Skeletal muscle tissue (tissue), 4 donors: ENCODE data around the gene SMS. TPM values are rescaled to one million over a fixed set of nuclear protein-coding genes. Genes with fewer than 3 reads are reported as not detected.

Experiments used
- H3K27ac ChIP-seq: one replicate; pipeline ENCODE4 v1.7.0; 2013; ENCODE audit warnings: mild to moderate bottlenecking, low read depth, low read length, inconsistent platforms
- H3K27me3 ChIP-seq, 3 donors: one replicate each; pipeline ENCODE4 v1.7.0; 2013; ENCODE audit warnings: low read length in 3 of 3; ENCODE audit not compliant: control insufficient read depth in 3 of 3, insufficient read depth in 3 of 3
- H3K36me3 ChIP-seq, 3 donors: one replicate each; pipeline ENCODE4 v1.7.0; 2013; ENCODE audit warnings: low read length in 3 of 3; ENCODE audit not compliant: control insufficient read depth in 3 of 3, insufficient read depth in 3 of 3
- H3K4me1 ChIP-seq, 3 donors: one replicate each; pipeline ENCODE4 v1.7.0; 2013; ENCODE audit warnings: low read length in 3 of 3, mild to moderate bottlenecking in 3 of 3; ENCODE audit not compliant: control insufficient read depth in 3 of 3, insufficient read depth in 3 of 3
- H3K4me3 ChIP-seq, 3 donors: one replicate each; pipeline ENCODE4 v1.7.0; 2013; ENCODE audit warnings: low read length in 3 of 3
- H3K9ac ChIP-seq, 3 donors: one replicate each; pipeline ENCODE4 v1.7.0; 2013; ENCODE audit warnings: low read length in 3 of 3, mild to moderate bottlenecking in 3 of 3, moderate library complexity in 2 of 3, low read depth in 1 of 3
- H3K9me3 ChIP-seq, 3 donors: one replicate each; pipeline ENCODE4 v1.7.0; 2013; ENCODE audit warnings: low read length in 3 of 3; ENCODE audit not compliant: control insufficient read depth in 3 of 3
- total RNA-seq: library from RNA; depleted of rRNA; stranded (reverse); fragments of >200 nt; gene quantifications from one replicate; pipeline ENCODE4 v1.2.3, GENCODE V29; 2014
- donor health status: Osteomylitis.

The SMS gene
- total RNA-seq, 1 donor from 2014 or later, result 64.2 TPM

DNA sequence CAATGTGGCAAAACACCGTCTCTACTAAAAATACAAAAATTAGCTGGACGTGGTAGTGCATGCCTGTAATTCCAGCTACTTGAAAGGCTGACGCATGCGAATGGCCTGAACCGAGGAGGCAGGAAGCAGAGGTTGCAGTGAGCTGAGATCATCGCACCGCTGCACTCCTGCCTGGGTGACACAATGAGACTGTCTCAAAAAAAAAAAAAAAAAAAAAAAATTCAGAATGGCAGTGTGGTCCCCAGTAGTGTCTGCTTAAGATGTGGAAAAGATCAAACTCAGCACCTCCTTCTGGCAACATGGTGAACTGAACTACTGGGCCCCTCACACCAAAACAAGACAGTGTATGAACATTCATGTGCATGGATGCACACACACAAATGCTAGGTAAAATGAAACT, 32.2 kb downstream of the SMS start:
- peaks cover 0 to 7% (median 4%) of the 10 kb centered on the region in 3 donors for H3K36me3 ChIP-seq
- no peak overlapping the region for H3K27ac ChIP-seq
- peaks cover 0 to 3% (median 2%) of the 10 kb centered on the region in 3 donors for H3K4me1 ChIP-seq
- no peaks in the 10 kb centered on the region for H3K9me3 ChIP-seq
- no peak overlapping the region for H3K9ac ChIP-seq
- no peaks in the 10 kb centered on the region for H3K27me3 ChIP-seq
- no peak overlapping the region for H3K4me3 ChIP-seq

DNA sequence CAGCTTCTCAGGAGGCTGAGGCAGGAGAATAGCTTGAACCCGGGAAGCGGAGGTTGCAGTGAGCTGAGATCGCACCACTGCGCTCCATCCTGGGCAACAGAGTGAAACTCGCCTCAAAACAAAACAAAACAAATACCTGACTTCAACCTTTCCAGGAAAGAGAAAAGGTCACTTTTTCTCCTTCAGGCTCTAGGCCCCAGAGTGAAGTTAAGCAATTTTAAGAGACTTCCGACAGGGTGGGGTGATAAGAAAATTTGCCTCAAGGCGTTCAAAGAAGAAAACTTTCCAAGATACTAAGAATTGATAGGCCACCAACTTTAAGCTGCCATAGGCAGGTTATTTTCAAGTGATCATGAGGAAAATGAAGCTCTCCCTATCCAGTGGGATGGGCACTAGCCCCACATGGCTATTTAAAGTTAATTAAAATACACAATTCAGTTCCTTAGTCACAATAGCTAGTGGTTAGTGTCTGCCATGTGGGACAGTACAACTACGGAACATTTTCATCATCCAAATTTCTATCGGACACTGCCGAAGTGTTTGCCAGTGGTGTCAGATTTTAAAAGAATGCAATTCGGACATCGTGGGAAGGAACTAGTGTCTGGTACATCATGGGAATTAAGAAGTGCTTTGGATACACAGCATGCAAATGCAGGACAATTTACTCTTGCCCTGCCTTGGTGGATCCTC, 33.0 kb downstream of the SMS start:
- Histone ChIP-seq H3K9me3 (no peaks in the 10 kb centered on the region), H3K4me1 (peaks cover 0 to 3% (median 2%) of the 10 kb centered on the region in 3 donors), H3K9ac (no peak overlapping the region), H3K4me3 (no peak overlapping the region), H3K36me3 (peaks cover 0 to 12% (median 4%) of the 10 kb centered on the region in 3 donors), H3K27ac (no peak overlapping the region), H3K27me3 (no peaks in the 10 kb centered on the region)

DNA sequence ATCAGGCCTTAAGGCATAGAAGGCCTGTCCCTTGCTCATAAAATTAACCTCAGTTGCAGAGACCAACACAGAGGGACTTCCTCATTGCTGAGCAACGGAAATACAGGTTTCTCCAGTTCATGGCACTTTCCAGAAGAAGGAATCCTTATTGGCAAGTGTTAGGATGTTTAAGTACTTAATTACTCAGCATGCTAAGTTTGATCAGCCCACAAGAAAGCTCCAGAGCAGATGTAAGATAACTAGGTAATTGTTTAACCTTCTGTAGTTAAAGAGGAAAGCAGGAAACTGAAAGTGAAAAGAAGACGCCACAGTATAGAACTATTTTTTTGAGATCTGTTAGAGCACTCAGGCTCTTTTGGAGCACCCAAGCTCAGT, 33.5 kb downstream of the SMS start:
- no peaks in the 10 kb centered on the region for H3K27me3 ChIP-seq
- H3K9me3 ChIP-seq, result no peaks in the 10 kb centered on the region
- no peak overlapping the region for H3K4me3 ChIP-seq
- H3K9ac ChIP-seq, result no peak overlapping the region
- H3K36me3 ChIP-seq, result peaks cover 0 to 14% (median 4%) of the 10 kb centered on the region in 3 donors
- H3K4me1 ChIP-seq, result peaks cover 0 to 3% (median 2%) of the 10 kb centered on the region in 3 donors
- H3K27ac ChIP-seq, result no peak overlapping the region

GRCh38 chrX:21975242-21975641, 34.7 kb downstream of the SMS start:
- Histone ChIP-seq H3K9me3 (no peaks in the 10 kb centered on the region), H3K36me3 (peaks cover 0 to 14% (median 4%) of the 10 kb centered on the region in 3 donors), H3K4me3 (no peak overlapping the region), H3K4me1 (peaks cover 0 to 3% (median 2%) of the 10 kb centered on the region in 3 donors), H3K27ac (no peak overlapping the region), H3K27me3 (no peaks in the 10 kb centered on the region), H3K9ac (no peak overlapping the region)

DNA sequence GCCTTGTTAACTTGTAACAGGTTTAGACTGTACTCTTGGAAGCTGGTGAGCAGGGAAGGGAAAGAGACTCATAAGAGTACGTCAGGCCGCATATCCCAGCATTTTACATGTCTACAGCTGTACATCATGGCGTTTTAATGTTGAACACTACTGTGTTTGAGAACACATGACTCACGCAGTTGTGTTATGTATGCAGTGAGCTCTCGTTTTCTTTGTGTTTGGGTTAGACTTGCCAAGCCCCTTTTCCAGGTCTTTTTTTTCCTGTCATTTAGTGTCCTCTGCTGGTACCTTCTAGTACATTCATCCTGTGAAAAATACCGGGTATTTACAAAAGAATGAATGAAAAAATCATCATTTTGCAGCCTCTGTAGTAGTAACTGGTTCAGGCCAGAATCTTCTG, 35.3 kb downstream of the SMS start:
- Histone ChIP-seq H3K27ac (no peak overlapping the region), H3K4me3 (no peak overlapping the region), H3K4me1 (peaks cover 0 to 3% (median 2%) of the 10 kb centered on the region in 3 donors), H3K27me3 (no peaks in the 10 kb centered on the region), H3K9me3 (no peaks in the 10 kb centered on the region), H3K9ac (no peak overlapping the region), H3K36me3 (peaks cover 0 to 14% (median 4%) of the 10 kb centered on the region in 3 donors)

- H3K36me3 ChIP-seq, result peaks cover 0 to 14% (median 4%) of the 10 kb centered on the region in 3 donors
- H3K9me3 ChIP-seq, result no peaks in the 10 kb centered on the region
- H3K9ac ChIP-seq, result no peak overlapping the region
- no peak overlapping the region for H3K27ac ChIP-seq
- H3K4me1 ChIP-seq, result peaks cover 0 to 3% (median 2%) of the 10 kb centered on the region in 3 donors
- no peaks in the 10 kb centered on the region for H3K27me3 ChIP-seq
- H3K4me3 ChIP-seq, result no peak overlapping the region
These were observed 37.8 kb downstream of the SMS start for GRCh38 chrX:21978346-21978745.

DNA sequence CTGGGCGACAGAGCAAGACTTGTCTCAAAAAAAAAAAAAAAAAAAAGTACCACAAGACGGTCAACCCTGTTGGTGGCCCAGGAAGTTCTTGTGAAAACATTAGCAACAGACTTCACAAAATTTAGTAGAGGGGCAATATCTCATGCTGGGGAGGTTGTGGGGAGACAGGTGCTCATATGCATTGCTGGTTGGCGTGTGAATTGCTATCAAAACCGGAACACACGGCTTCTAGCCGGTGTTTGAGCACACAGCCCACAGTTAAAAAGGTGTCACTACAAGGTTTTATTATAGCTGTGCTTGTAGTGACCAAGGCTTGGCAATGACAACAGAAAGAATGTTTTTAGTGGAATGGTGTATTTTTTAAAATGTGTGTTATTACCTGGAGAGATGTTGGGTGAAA, 41.8 kb downstream of the SMS start:
- H3K4me1 ChIP-seq, result no peaks in the 10 kb centered on the region
- H3K4me3 ChIP-seq, result no peak overlapping the region
- H3K27me3 ChIP-seq, result no peaks in the 10 kb centered on the region
- H3K9ac ChIP-seq, result no peak overlapping the region
- peaks cover 0 to 11% (median 0%) of the 10 kb centered on the region in 3 donors for H3K36me3 ChIP-seq
- no peak overlapping the region for H3K27ac ChIP-seq
- no peaks in the 10 kb centered on the region for H3K9me3 ChIP-seq

- Histone ChIP-seq H3K36me3 (peaks cover 0 to 3% (median 0%) of the 10 kb centered on the region in 3 donors), H3K27me3 (no peaks in the 10 kb centered on the region), H3K4me1 (no peaks in the 10 kb centered on the region), H3K9me3 (no peaks in the 10 kb centered on the region), H3K4me3 (no peak overlapping the region), H3K27ac (no peak overlapping the region), H3K9ac (no peak overlapping the region)
These were observed 44.8 kb downstream of the SMS start for GRCh38 chrX:21985332-21985777.

DNA sequence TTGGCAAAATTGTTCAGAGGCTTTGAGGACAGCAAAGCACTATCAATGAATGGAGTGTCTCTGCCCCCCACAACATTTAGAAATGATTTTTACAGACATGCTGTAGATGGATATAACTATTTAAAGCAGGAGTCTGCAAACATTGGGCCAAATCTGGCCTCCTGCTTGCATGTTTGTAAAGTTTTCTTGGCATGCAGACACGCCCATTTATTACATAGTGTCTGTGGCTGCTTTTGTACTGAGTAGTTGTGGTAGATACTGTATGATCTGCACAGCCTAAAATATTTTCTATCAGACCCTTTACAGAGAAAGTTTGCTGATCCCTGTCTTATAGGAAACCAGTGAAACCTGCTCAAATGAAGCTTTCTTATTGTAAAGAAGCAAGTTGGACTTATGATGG, 46.1 kb downstream of the SMS start:
- Histone ChIP-seq H3K9ac (no peak overlapping the region), H3K4me1 (no peaks in the 10 kb centered on the region), H3K9me3 (no peaks in the 10 kb centered on the region), H3K36me3 (peaks cover 0 to 3% (median 0%) of the 10 kb centered on the region in 3 donors), H3K27ac (no peak overlapping the region), H3K27me3 (no peaks in the 10 kb centered on the region), H3K4me3 (no peak overlapping the region)

GRCh38 chrX:21989384-21989783, 48.9 kb downstream of the SMS start:
- H3K9ac ChIP-seq, result no peak overlapping the region
- H3K36me3 ChIP-seq, result peaks cover 0 to 3% (median 2%) of the 10 kb centered on the region in 3 donors
- no peaks in the 10 kb centered on the region for H3K27me3 ChIP-seq
- no peaks in the 10 kb centered on the region for H3K9me3 ChIP-seq
- H3K4me3 ChIP-seq, result no peak overlapping the region
- H3K27ac ChIP-seq, result no peak overlapping the region
- no peaks in the 10 kb centered on the region for H3K4me1 ChIP-seq
